ENCODE results near the gene AFAP1L1. TPM values are rescaled to one million over a fixed set of nuclear protein-coding genes. Genes with fewer than 3 reads are reported as not detected.

The AFAP1L1 gene
- total RNA-seq, 2 experiments from 2014 or later, result not detected

DNA sequence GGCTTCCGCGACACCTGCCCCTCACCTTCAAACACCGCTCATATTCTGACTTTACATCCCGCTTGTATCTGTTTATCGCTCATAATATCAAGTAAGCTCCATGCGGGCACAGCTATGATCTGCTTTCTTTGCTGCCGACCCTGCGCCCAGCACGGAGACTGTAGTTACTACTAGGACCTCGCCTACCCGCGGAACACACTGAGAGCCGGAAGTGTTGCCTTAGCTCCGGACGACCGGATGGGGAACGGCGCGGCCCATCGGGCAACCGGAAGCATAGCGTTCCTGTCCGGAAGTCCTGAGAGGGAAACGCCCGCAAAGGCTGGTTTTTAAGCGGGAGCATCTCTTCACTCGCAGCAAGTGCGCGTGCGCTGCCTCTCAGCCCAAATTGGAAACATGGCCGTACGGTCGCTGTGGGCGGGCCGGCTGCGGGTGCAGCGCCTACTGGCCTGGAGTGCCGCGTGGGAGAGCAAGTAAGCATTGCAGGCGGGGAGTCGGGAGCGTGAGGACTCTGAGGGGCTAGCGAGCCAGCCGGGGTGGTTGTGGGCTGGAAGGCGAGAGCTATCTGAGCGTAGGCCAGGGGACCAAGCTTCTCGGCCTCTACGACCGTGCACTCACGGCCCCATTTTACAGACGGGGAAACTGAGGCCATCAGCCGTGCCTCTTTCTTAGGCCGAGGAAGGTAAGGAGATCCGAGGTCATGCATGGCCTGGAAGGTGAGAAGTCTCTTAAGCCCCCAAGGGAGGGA, 73.7 kb downstream of the AFAP1L1 start, which contains the start of gene GRPEL2:
GRPEL2 (plus strand) TSS at position 353 of the 745 bp plus-strand sequence; CDS start at position 394, 41 bp downstream.
- CTCF ChIA-PET (ENCODE audit: unreplicated experiment), result interaction anchor here (0.6 to 0.7 kb wide), 3 partner anchors 12 to 273 kb away, joined by 3 read pairs; no protein-coding TSS in a partner anchor
- Histone ChIP-seq H2AFZ (ENCODE audit: low read length) (peak within 1 kb of the TSS; percentile 74), H3K9me3 (ENCODE audit: low read length) (no peaks in the 10 kb centered on the region), H4K20me1 (ENCODE audit: insufficient read depth, low read length) (peaks cover 6% of the 10 kb centered on the region; the same call in 1 of the 2 replicates), H3K4me3 (ENCODE audit: low read depth, low read length, poor library complexity, severe bottlenecking) (peak within 1 kb of the TSS; percentile 88), H3K36me3 (ENCODE audit: insufficient read depth, low read length) (peaks cover 39% of the 10 kb centered on the region), H3K9me2 (ENCODE audit: insufficient read depth, low read length) (no peaks in the 10 kb centered on the region), H3K79me2 (ENCODE audit: insufficient read depth, low read depth, low read length) (peaks cover 36% of the 10 kb centered on the region), H3K27ac (ENCODE audit: low read depth, low read length, poor library complexity, severe bottlenecking) (peak within 1 kb of the TSS; percentile 78), H3K4me2 (ENCODE audit: low read length) (peak within 1 kb of the TSS; percentile 97), H3K4me1 (ENCODE audit: insufficient read depth, low read length, poor library complexity, severe bottlenecking) (peaks cover 29% of the 10 kb centered on the region)
- BruUV-seq (replicated peaks), result no TSS peak
- peak; percentile 98 for DNase-seq (ENCODE audit: low spot score)
- TF ChIP-seq EZH2phosphoT487 (IDR thresholded peaks at IDR 0.05; ENCODE audit: borderline replicate concordance, low read depth, low read length), result no peak
- TF ChIP-seq CTCF (conservative IDR thresholded peaks at IDR 0.05; ENCODE audit: low read length), result no peak
- intact Hi-C loops (cut with micrococcal nuclease; ENCODE audit: unreplicated experiment), result loop anchor here (1.0 to 10.0 kb wide), 4 partner anchors 13 to 655 kb away; partner anchors contain the start of genes CSNK1A1, HMGXB3, PCYOX1L and TIGD6
- POLR2A ChIA-PET, result interaction anchor here (1.1 to 11.2 kb wide), 10 partner anchors 9 to 654 kb away, joined by 3 to 183 read pairs (median 6); partner anchors contain the start of genes CSNK1A1 and PCYOX1L

DNA sequence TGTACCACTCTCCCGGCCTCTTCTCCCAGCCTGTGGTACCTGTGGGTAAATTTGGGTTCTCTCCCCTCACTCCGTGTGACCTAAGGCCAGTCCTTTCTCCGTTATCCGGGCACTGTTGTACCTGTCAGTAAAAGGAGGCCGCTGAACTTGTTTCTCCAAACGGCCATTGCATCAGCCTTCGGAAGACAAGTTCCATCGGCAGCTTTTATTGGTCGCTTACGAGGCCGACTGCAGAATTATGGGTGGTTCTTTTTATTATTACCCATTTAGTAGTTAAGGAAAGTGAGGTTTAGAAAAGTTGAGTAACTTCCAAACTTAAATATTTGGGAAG, 74.2 kb downstream of the AFAP1L1 start:
- H3K9me2 ChIP-seq (ENCODE audit: insufficient read depth, low read length), result no peaks in the 10 kb centered on the region
- peak; percentile 57 for DNase-seq (ENCODE audit: low spot score)
- ChIA-PET POLR2A (interaction anchor here (0.7 to 11.2 kb wide), 11 partner anchors 10 to 654 kb away, joined by 3 to 183 read pairs (median 4); partner anchors contain the start of genes CSNK1A1 and PCYOX1L), CTCF (ENCODE audit: unreplicated experiment) (interaction anchor here (0.6 kb wide), 1 partner anchor 13 kb away, joined by 3 read pairs; no protein-coding TSS in a partner anchor)
- peak overlapping the region; percentile 74; the same call in 1 of the 2 replicates for H2AFZ ChIP-seq (ENCODE audit: low read length)
- H3K9me3 ChIP-seq (ENCODE audit: low read length), result no peaks in the 10 kb centered on the region
- peaks cover 29% of the 10 kb centered on the region for H3K4me1 ChIP-seq (ENCODE audit: insufficient read depth, low read length, poor library complexity, severe bottlenecking)
- H3K36me3 ChIP-seq (ENCODE audit: insufficient read depth, low read length), result peaks cover 44% of the 10 kb centered on the region
- intact Hi-C loops (cut with micrococcal nuclease; ENCODE audit: unreplicated experiment), result loop anchor here (1.0 to 10.0 kb wide), 4 partner anchors 12 to 655 kb away; partner anchors contain the start of genes CSNK1A1, HMGXB3, PCYOX1L and TIGD6
- H3K4me3 ChIP-seq (ENCODE audit: low read depth, low read length, poor library complexity, severe bottlenecking), result peak overlapping the region; percentile 88
- peak overlapping the region; percentile 97 for H3K4me2 ChIP-seq (ENCODE audit: low read length)
- H3K27ac ChIP-seq (ENCODE audit: low read depth, low read length, poor library complexity, severe bottlenecking), result peak overlapping the region; percentile 78
- no TSS peak for BruUV-seq (replicated peaks)
- peaks cover 42% of the 10 kb centered on the region for H3K79me2 ChIP-seq (ENCODE audit: insufficient read depth, low read depth, low read length)
- TF ChIP-seq CTCF (conservative IDR thresholded peaks at IDR 0.05; ENCODE audit: low read length), result no peak
- TF ChIP-seq EZH2phosphoT487 (IDR thresholded peaks at IDR 0.05; ENCODE audit: borderline replicate concordance, low read depth, low read length), result no peak
- peaks cover 6% of the 10 kb centered on the region; the same call in 1 of the 2 replicates for H4K20me1 ChIP-seq (ENCODE audit: insufficient read depth, low read length)

All from OCI-LY7 (cell line).